AG20443 (cell line): Measurements from ENCODE around the gene NOSTRIN.
A peak's percentile ranks its signal among the peaks of the same experiment; 100 is the strongest.
"Not testable (repeated sequence)": the region's sequence is repeated elsewhere in the genome, so short reads cannot be mapped to it uniquely, and the experiment has no call there.

Experiments used
- DNase-seq: peaks from one replicate; pipeline ENCODE4 v3.0.0; 2012; ENCODE audit warnings: low spot score, mixed read lengths

The NOSTRIN gene

DNA sequence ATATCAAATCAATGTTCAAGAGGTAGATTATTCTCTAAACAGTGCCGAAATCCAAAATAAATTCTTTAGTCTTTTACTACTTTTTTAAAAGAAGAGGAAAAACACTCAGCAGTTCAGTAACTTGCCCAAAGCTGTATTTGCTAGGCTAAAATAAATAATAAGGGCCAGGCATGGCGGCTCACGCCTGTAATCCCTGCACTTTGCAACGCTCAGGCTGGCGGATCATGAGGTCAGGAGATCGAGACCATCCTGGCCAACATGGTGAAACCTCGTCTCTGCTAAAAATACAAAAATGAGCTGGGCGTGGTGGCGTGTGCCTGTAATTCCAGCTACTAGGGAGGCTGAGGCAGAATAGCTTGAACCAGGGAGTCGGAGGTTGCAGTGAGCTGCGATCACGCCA lies 79.7 kb downstream of the NOSTRIN start:
- not testable (repeated sequence) for DNase-seq

DNA sequence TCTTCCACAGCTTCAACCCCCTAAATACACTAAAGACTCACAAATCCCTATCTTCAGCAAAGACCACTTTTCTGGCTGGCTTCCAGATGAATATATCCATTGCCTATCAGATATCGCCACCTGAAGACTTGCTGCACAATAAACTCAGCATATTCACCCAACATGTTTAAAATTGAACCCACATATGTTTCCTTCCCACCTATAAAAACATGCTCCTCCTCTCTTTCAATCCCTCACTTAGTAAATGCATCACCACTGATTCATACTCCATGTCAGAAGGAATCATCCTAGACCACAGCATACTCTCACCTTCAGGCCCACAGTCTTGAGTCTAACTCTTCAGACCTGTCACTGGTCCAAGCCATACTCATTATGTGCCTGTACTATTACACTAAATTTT lies 82.5 kb downstream of the NOSTRIN start:
- DNase-seq = no peak

DNA sequence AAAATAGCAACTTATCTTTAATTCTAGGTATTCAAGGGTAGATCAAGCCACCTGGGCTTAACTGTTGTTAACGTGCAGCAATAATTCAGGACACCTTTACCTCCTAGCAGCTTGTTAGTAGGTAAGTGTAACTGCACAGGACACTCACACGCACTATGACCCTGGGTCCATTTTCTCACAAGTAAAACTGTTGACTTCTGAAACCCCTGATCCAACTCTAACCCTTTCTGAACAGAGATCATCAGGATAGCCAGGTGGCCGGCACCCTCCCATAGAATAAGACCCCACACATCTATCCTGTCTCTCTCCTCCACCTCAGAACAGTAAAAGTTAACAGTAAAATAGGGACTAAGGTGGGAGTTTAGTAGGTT lies 87.2 kb downstream of the NOSTRIN start:
- DNase-seq = no peak

- DNase-seq = peak; percentile 98
These were observed 87.8 kb downstream of the NOSTRIN start, which contains the start of gene SPC25 for GRCh38 chr2:168890006-168890782. Gene SPC25, minus strand, starts transcription at chr2:168890430. Its CDS starts 911 bp downstream, at chr2:168889519.

DNA sequence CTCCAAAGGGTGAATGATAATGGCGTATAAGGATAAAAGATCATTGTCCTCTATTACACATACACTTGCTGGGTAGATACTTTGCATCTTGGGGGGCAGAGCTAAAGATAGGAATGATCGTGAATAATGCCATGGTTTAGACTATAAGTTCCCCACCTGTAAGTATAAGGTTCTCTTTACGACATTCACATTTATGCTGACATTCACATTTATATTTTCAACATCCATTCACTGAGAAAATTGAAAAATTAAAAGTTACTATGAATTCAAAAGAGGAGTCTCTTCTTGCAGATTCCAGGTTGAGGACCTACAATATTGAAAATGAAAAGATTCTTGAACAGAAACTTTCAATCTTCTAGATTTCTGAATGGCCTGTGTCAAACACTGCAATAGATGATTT lies 89.9 kb downstream of the NOSTRIN start:
- DNase-seq = no peak

- no peak for DNase-seq
These were observed 91.7 kb downstream of the NOSTRIN start for GRCh38 chr2:168894101-168894500.

- DNase-seq = no peak
These were observed 92.3 kb downstream of the NOSTRIN start for GRCh38 chr2:168894720-168895119.

- DNase-seq = no peak
These were observed 93.3 kb downstream of the NOSTRIN start for GRCh38 chr2:168895771-168896170.

DNA sequence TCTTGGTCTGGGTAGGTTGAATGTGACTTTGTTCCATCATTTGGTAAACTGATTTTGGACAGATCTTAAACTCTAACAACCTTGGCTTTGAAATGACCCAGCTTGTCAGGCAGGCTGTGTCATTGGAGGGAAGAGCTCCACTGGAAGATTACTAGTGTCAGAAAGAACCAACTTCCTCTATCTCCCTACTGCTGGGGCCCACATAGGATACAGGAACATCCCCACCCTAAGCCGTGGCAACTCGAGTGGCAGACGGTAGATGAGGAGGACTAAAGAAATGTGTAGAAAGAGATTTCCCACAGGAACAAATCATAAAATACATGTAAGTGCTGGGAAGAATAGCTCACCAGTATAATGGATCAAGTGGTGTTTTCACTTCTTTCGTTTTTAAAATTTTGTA lies 94.3 kb downstream of the NOSTRIN start:
- DNase-seq = no peak

- no peak for DNase-seq
These were observed 95.0 kb downstream of the NOSTRIN start for GRCh38 chr2:168897449-168897848.

DNA sequence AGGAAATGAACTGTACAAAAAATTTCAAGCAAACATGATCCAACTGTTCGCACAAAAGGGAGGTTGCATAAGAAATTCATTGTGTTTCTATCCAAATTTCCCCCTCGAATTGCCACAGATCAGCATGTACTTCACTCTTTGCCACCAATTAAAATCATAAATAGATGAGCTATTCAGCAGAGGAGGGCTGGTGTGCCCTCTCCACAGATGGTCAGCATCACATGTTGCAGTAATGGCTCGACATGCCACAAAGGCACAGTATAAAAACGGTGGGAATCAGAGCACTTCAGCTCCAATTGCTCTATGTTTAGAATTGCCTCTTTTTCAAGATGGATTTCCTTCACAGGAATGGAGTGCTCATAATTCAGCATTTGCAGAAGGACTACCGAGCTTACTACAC lies 98.6 kb downstream of the NOSTRIN start, which contains the start of gene G6PC2:
Gene G6PC2 (plus strand): TSS at position 289 of the 400 bp plus-strand sequence. CDS start 41 bp downstream, at position 330.
- DNase-seq = no peak

GRCh38 chr2:168903888-168904287 lies 101.5 kb downstream of the NOSTRIN start:
- no peak for DNase-seq

GRCh38 chr2:168904358-168904757 lies 101.9 kb downstream of the NOSTRIN start:
- DNase-seq = no peak

DNA sequence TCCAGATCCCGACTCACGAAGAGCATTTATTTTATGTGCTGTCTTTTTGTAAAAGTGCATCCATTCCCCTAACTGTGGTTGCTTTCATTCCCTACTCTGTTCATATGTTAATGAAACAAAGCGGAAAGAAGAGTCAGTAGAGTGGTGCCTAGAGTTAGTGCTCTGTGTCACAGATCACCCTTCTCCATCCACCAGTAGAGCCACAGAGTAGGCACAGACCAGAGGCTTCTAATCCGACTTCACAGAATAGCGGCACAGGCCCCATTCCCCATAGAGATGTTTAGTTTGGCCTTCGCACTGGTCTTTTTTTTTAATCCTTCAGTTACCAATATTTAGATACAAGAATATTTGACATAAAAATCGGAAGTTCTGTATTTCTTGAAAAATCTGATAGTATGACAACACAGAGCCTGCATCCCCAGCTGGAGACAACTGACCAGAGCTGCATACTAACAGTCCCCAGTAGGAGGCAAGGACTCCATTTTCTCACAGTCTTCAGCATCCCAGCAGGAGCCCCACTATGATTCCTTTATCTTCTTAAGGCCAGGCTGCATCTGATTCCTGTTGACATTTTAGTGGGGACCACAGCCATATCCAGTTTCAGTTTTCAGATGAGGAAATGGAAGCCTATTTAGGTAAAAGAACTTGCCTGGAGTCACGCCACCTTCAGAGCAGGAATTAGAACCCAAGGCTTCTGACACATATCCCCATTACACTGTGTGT lies 105.7 kb downstream of the NOSTRIN start:
- no peak for DNase-seq

DNA sequence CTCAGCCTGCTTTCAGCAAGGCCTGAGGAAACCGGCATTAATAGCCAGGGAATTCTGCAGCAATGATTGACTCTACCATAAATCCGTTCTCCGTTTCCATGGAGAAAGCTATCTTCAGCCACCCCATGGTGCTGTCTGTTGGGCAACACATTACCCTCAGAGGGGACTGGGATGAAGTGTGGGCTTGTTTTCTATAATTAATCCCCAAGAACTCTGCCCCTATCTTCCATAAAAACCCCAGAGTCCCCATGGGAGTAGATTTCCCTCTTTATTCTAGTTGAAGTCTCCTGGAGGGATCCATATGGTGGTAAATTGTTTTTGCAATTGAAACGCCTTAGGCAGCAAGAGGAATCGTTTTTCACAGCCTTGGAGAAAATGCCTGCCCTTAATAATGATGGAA lies 107.9 kb downstream of the NOSTRIN start:
- no peak for DNase-seq

GRCh38 chr2:168912466-168912865 lies 110.0 kb downstream of the NOSTRIN start:
- DNase-seq = no peak

GRCh38 chr2:168912901-168913369 lies 110.5 kb downstream of the NOSTRIN start:
- DNase-seq = peak; percentile 47

DNA sequence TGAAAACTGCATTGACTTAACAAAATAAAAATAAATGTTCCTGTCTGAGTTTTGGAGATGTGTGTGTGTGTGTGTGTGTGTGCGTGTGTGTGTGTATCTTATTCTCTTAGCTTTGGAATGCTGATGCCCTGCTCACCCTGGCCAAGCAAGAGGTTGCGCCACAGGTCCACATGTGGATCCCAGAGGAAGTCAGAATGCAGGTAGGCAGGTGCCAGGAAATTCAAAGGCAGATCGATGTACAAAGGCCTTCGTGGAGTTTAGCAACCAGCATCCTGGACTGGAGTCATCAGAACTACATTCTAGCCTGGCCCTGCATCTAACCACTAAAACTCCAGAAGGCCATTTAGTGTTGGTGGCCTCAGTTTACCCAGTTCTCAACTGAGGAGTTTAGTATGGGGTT lies 111.1 kb downstream of the NOSTRIN start:
- DNase-seq = no peak
